Endometrium (tissue), 2 donors: ENCODE results near the gene CPA5.
"Not testable (repeated sequence)": the region's sequence is repeated elsewhere in the genome, so short reads cannot be mapped to it uniquely, and the experiment has no call there.

Experiments used
- FAIRE-seq: peaks from 2 replicates; lab custom pipeline; 2012; peaks lifted over from hg19 to GRCh38; lab: Jason Lieb, UNC
- donor health status: control.
- donor health status: control.

The CPA5 gene

DNA sequence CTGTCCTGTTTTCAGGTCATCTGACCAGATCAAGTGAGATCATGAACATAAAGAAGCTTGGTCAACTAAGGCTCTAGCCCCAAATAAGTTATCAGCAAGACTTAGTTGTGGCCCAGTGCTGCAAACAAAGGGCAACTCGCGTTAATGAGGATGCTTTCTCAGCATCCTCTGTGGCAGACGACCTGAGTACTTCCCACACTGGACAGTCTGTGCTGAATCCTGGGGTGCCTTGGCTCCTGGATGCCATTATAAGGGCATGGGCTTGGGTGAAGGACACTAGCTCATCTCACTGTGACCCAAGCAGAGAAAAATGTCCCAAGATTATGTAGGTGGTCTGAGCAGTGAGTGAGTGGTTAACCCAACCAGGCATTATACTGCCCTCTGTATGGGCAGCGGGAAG is 13.9 kb downstream of the CPA5 start:
- FAIRE-seq: no peak

DNA sequence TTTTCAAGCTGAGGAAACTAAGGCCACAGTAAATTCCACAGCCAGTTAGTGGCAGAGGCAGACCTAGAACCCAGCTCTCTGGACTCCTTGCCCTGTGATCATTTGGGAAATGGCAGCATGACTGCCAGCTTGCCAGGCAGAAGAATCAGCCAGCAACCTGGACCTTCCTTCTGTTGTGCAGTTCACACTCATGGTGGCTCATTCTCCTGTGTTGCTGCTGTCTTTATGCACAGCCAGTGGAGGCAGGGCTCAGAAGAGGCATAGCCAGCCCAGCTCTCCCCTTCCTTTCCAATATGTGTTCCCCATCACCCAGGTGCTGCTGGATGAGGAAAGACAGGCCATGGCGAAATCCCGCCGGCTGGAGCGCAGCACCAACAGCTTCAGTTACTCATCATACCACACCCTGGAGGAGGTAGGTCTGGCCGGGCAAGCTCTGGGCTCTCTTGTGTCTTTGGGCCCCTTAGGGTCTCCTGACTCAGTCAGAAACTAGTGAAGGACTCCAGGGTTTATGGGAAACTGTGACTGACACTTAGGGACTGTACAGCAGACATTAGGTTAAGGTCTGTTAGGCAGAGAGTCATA is 14.8 kb downstream of the CPA5 start:
- FAIRE-seq: no peak

DNA sequence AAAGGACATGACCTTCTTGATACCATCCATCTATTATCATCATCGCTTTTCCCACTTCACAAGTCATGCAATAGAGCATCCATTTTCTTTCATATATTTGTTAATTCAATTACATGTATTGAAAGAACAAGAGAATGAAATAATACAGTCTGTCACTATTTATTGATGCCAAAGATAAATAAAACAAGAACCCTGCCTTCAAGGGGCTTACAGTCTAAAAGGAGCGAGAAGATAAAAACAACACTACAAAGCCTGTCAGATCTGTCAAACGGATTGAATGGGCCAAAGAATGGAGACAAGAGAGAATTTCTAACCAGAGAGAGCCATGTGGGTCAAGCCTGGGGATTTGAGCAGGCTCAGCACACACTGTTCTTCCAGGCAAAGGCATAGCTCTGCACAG is 15.9 kb downstream of the CPA5 start:
- FAIRE-seq: no peak

DNA sequence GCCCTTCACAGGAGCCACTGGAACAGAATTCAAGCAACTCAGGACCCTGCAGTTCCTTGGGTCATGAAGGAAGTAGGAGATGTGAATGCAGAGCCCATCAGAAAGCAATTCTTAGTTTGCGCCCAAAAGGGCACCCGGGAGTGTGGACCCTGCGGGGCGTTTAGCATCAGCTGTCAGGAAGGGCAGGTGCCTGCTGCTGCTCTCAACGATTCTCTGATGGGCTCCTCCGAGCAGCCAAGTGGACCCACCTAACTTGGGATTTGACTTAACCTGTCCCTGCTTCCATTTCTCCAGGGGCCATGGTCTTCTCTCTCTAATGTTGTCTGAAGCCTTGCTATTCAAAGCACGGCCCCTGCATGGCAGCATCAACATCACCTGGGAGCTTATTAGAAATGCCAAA is 17.1 kb downstream of the CPA5 start:
- no peak for FAIRE-seq

DNA sequence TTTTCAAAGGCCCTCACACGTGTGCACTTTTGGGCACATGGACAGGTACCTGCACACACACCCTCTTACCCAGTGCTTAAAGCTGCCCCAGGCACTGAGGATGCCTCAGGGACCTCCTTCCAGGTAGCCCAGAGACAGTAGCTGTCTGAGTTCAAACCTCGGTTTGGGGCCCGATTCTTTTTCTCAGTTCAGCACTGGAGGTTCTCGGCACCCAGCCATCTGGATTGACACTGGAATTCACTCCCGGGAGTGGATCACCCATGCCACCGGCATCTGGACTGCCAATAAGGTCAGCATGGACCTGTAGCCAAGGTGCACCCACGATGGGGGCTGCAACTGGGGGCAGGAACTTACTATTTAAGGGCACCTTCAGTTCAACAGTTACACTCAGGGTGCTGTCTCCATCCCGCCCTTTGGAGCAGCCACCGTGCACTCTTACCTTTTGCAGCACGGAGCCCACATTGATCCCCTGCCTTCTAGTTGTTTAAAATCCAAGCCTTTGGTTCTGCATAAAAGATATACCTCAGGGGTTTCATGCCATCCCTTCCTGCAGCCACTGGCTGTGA is 17.7 kb downstream of the CPA5 start:
- FAIRE-seq: no peak

DNA sequence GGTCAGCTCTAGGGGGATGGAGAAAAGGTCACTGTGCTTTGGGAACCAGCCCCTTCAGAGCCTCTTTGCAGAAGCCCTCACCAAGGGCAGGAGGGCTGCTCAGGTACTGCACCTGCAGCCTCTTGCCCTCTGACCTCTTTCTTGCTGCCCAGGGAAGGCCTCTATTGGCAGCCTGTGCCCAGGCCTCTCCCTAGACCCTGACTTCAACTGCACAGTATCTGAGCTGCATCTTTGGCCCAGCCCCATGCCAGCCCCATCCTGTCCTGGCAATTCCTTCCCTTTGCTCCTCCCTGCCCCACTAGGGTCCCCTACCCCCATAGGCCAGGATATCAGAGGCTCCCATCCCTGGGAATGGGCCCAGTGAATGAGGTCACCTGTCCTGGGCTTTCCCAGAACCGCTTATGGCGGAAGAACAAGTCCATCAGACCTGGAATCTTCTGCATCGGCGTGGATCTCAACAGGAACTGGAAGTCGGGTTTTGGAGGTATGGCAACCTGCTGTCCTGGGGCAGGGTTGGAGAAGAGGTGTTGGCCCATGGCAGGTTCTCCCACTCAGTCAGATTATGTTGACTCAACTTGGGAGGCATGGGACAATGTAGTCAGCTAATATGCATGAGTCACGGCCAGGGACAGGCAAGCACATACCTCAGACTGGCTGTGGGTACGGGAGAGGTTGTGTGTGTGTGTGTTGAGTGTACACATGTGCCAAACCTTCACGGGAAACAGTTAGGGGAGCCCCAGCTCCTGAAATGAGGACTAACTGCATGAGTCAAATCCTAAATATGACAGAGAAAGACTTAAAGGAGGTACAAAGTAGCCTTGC is 18.6 kb downstream of the CPA5 start:
- FAIRE-seq: no peak

DNA sequence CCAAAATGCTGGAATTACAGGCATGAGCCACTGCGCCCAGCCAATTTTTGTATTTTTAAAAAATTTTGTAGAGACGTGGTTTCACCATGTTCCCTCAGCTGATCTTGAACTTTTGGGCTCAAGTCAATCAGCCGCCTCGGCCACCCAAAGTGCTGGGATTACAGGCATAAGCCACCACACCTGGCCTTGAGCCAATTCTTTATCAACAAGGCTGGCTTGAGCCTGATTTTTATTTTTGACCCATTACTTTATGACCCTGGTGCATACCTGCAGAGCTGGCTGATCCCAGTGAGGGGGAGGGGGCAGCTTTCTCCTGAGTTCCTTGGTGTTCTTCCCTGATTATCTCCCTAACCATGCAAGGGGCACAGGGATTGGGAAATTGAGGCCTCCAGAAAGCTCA is 19.8 kb downstream of the CPA5 start:
- no peak for FAIRE-seq

DNA sequence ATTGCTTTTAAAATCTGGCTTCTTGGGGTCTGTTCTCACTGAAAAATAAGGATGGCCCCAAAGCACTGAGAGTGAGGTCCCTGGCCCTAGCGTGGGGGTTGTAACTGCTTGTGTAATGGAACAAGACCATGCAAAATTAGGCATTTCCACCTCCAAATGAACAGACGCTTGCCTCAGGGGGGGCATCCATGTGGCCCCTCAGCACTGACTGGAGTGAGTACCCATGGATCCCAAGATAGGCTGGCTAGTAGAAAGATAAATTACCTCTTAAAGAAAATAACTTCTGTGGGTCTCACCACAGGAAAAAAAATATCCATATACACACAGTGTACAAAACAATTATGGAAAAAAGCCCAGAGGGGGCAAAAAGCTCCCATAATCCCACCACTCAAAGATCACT is 20.5 kb downstream of the CPA5 start:
- no peak for FAIRE-seq

DNA sequence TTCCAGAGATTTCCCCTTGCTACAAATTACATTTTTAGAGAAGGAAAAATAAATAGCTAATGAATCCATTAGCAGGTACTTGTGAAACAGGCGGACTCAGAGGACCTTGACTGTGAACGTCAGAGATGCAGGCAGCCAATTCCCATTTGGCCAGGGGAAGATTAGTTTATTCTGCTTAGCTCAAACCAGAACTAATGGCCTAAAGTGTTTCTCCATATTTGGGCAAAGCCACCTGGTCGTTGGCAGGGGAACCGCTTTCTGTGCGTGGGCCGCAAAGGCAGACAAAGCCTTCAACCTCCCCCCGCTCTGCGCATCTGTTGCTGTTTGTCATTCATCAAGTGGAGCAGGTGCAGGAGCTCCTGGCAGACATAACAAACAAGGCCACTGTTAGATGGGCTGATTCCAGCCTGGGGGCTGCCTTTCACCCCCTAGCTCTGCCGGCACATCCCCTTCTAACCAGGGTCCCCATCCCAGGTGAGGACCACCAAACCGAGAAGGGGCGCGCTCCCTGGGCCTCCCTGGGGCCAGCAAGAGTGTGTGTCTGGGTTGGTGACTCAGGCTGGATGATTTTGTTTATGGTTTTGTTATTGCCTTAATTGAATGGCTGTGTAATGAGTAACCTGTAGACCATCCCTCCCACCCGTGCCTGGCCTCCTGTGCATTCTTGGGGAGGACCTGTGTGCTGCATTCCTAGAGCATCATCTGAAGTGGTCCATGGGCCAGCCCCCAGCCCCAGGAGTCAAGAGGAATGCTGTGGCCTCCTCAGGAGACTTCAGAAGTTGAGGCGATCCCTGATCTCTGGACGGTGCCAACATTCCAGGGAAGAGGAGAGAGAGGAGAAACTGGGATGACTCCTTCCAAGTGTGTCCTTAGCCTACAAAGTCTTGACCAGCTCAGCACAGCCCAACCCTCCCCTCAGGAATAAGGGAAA is 21.2 kb downstream of the CPA5 start:
- no peak for FAIRE-seq

DNA sequence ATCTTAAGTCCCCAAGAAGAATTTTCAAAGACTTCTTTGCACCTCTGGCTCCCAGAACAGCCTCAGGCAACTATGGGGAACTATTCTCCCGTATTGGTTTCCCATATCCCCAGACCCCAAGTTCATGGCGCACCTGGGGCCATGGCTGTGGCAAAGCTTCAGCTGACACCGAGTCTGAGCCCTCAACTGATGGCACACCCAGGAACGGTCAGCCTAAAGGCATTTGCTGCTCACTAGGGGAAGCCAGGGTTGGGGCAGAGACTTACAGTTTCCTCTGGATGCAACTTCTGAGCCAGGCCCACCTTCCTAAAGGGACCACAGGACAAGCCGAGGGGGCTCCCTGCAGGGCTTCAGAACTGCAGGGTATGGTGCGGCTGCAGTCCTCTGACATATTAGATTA is 21.9 kb downstream of the CPA5 start:
- FAIRE-seq: no peak

DNA sequence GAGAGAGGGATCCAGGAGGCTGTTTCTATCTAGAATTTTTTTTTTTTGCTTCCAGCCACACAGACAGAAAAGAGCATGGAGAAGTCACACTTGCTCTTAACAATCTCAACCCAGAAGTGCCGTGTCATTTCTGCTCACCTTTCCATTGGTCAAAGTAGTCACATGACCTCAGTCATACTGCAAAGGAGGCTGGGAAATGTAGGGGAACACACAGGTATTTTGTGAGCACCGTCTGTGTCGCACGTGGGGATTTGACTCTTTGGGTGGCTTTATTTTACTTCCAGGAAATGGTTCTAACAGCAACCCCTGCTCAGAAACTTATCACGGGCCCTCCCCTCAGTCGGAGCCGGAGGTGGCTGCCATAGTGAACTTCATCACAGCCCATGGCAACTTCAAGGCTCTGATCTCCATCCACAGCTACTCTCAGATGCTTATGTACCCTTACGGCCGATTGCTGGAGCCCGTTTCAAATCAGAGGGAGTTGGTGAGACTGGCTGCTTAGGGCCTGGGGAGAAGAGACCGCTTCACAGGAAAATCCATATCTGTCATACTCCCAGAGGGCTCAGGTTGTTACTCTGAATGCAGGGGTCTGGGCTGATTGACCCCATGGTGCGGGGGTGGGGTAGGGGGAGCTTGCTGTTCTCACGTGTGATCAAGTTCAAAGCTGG is 22.6 kb downstream of the CPA5 start:
- FAIRE-seq: no peak

DNA sequence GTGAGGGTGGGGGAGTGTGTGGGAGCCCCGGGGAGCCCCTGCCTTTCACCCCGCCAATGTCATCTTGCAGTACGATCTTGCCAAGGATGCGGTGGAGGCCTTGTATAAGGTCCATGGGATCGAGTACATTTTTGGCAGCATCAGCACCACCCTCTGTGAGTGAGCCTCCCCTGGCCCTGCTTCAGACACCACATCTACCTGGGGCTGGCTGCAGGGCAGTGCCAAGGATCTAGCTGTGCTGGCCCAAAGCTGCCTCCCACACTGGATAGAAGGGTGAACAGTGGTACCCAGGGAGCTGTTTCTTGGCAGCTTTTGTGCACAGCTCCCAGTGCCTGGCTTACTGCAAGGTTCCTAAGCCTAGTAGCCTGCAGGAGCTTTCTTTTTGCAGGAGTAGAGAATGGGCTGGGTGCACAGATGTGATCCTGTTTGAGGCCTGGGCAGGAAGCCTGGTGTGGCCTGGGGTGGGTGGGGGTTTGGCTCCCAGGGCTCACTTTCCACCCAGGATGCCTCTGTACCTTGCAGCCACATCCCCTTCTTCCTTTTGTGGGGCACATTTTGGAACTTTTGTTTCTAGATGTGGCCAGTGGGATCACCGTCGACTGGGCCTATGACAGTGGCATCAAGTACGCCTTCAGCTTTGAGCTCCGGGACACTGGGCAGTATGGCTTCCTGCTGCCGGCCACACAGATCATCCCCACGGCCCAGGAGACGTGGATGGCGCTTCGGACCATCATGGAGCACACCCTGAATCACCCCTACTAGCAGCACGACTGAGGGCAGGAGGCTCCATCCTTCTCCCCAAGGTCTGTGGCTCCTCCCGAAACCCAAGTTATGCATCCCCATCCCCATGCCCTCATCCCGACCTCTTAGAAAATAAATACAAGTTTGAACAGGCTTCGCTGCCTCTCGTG is 23.5 kb downstream of the CPA5 start:
- FAIRE-seq: no peak

DNA sequence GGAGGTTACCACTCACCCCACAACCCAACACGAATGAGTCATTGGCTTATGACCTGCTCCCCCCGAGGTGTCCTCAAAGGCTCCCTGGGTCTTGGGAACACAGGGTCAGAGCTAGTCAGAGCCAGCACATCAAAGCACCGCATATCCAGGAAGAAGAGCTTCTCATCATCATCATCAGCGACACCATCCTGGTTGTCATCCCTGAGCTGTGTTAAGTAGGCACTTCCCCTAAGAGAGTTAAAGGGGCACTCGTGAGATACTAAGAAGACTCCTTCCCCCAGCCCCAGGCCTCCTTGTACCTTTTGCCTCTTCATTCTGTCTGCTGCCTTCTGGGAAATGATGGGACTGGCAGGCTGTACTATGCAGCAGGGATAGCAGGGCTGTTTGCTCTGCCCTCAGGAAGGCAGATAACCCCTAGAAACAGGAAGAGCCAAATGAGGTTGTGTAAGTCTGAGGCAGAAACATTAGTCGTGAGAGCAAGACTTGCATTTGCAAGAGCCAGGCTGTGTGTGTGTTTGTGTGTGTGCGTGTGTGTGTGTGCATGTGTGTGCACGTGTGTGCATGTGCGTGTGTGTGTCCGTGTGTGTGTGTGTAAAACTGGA is 24.6 kb downstream of the CPA5 start:
- no peak for FAIRE-seq

DNA sequence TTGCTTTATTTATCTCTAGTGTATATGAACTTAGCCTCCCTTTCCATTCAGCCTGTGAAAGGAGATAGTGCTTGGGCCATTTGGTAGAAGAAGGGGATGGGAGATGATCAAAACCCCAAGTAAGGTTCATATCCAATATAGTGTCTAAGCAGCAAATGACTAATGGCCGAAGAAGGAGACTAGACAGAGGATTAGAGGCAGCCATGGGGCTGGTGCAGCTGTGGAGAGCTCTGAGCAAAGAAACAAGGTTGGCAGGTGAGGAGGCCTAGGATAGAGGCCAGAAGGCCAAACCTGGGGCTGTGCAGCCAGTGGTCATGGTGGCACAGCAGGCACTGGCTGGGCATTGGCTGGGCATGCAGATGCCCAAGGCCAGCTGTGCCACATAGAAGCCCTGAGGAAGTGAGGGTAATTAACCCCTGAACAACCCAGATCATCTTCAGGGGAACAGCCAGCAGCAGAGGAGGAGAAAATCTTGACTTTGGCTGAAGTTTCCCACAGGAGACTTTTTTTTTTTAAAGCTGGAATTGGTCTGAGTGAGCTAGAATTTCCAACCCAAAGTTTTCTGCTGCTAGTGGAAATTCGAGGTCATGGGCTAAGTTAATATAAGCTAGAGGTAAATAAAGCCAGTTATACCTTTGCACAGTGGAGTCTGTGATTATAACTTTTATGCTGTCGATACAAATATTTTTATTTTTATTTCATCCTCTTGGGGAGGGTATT is 25.4 kb downstream of the CPA5 start:
- FAIRE-seq: no peak

DNA sequence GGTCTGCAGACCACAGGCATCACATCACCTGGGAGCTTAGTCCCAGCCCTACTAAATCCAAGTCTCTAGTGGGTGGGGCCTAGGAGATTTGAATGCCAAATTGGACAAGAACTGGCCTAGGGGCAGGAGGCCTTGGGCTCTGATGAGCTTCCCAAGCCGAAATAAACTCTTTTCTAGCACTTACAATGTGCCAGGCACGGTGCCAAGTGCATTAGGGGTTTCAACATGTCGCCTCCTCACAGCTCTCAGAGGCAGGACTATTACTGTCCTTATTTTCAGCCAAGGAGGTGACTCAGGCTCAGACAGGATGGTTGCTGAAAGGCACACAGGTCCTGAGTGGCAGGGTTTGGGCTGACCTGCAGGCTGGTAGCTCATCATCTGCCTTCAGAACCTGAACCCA is 26.4 kb downstream of the CPA5 start:
- FAIRE-seq: no peak

DNA sequence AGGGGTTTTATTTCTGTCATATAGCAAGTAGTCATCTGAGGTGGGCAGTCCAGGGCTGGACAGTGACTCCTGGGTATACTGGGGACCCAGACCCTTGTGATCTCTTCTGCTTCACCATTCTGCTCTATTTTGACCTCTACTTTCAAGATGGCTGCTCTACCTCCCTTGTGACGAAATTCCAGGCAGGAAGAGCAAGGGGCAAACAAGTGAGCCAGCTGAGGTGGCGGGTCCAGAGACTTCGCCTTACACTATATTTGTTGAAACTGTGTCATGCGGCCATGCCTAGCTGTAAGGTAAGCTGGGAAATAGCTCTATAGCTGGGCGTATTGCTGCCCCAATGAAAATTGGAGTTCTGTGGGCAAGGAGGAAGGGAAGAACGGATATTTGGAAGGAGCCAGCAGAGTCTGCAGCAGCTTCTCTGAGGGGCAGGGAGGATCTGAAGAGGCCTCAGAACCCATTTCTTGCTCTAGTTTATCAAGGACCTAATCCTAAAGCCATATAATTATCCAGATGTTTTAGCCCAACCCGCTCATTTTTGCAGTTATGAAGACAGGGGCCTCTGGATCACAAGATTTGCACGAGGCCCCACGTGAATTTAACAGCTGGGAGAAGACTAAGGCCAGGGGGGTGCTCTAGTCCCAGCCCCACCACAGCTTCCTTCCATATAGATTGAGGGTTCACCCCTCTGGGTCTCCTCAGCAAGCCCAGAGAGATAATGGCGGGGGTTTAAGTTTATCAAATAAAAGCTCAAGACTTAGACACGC is 28.0 kb downstream of the CPA5 start:
- no peak for FAIRE-seq

DNA sequence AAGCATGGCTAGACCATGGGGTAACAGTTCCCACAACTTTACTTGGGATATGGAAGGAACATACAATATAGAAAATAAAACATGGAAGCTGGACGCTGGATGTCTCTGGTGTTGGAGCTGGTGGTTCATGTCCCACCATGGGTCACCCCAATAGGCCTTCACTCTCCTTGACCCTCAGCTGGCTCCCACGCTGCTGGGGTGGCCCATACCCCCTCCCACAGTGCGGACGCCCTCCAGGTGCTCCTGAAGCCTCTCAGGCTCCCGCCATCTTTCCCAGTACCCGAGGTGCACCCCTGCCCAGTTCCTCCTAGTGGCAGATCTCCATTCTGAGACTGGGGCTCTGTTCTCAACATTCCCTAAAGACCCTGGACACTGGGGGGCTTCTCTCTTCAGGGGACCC is 29.9 kb downstream of the CPA5 start:
- FAIRE-seq: no peak

DNA sequence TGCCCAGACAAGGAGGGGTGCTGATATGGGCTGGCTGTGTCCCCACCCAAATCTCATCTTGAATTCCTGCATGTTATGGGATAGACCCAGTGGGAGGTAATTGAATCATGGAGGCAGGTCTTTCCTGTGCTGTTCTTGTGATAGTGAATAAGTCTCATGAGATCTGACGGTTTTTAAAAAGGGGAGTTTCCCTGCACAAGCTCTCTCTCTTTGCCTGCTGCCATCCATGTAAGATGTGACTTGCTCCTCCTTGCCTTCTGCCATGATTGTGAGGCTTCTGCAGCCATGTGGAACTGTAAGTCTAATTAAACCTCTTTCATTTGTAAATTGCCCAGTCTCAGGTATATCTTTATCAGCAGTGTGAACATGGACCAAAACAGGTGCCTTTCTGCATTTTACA is 31.8 kb downstream of the CPA5 start:
- FAIRE-seq: not testable (repeated sequence)

DNA sequence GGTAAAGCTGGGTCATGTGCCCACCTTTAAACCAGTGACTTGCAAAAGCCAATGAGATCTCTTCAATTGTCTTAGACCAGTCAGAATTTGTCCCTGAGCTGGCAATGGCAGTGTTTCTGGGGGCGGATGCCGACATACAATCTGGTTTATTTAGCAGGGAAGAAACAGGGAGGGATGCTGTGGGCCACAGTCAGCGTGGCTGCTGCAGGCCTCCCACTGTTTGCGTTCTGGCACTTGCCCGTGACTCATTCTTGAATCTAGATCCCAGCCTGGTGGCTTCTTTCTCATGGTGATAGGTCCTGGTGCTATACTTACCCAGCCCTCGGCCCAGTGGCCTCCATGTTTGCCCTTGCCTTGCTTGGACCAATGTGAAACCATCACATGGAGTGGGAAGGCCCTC is 32.6 kb downstream of the CPA5 start:
- no peak for FAIRE-seq
